GM21526 (cell line): Measurements from ENCODE around the gene TCF12.
"Not testable (repeated sequence)": the region's sequence is repeated elsewhere in the genome, so short reads cannot be mapped to it uniquely, and the experiment has no call there.

Source experiments
- ATAC-seq: cut with Tn5 transposase; IDR thresholded peaks from one replicate; pipeline ENCODE4 v1.9.1; 2021; ENCODE audit warnings: moderate library complexity; ENCODE audit not compliant: unreplicated experiment, low FRiP score

Gene TCF12

DNA sequence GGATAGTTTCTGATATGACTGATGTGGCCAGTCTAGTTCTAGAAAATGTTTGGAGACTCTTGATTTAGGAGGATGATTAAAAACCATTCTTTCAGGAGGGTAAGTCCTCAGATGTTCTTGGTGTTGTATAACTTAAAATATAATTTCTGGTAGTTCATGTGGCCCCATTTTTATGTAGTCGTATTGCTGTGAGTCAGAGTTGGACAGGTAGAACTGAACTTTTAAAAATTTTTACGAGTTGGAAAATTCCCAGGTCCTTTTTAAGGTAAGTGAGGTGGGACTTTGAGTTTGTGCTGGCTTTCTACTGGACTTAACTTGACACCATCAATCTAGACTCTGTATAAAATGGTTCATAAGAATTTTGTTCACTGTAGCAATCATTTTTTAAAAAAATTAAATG, 92.3 kb downstream of the TCF12 start:
- no peak for ATAC-seq

DNA sequence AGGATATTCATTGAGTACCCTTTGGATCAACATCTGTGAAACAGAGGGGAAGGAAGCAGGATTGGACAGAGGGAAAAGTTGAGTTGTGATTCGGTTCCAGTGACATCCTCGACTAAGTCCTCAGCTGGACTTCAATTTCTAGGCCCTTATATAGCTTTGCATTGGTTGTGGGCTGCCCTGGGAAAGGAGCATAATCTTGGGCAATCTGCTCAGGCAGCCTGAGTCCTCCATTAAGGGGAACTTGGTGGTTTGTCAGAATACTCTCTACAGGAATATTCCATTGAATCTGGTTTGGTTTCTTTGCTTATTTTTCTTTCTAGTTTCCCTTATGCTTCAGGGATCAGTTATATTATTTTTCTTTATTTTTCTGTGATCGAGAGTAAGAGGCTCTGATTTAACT, 94.1 kb downstream of the TCF12 start:
- ATAC-seq = no peak

DNA sequence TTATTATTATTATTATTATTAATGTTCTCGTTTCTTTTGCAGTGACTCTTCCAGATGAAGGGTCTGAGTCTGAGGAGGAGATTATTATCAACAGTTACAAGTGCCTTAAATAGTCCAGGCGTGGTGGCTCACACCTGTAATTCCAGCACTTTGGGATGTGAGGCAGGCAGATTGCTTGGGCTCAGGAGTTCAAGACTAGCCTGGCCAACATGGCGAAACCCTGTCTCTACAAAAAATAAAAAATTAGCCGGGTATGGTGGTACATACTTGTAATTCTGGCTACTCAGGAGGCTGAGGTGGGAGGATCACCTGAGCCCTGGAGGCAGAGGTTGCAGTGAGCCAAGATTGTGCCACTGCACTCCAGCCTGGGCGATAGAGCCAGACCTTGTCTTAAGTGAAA, 96.5 kb downstream of the TCF12 start:
- not testable (repeated sequence) for ATAC-seq

DNA sequence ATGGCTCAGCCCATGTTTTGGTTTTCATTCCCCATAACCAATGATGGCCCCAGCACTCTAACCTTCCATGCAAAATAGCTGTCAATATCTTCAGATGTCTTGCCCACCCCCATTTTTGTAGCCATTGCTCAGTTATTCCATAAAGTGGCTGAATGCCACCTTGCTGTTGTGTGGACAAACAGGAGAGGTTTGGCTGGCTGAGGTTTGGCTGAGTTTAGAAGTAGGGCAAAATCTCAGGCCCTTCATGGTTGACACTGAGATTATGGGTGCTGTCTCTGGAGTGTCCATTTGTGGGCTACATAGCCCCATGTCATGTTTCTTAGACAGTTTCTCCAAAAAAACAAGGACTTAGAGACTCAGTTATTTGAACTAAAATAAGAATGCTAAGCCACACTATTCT, 96.9 kb downstream of the TCF12 start:
- ATAC-seq = no peak

DNA sequence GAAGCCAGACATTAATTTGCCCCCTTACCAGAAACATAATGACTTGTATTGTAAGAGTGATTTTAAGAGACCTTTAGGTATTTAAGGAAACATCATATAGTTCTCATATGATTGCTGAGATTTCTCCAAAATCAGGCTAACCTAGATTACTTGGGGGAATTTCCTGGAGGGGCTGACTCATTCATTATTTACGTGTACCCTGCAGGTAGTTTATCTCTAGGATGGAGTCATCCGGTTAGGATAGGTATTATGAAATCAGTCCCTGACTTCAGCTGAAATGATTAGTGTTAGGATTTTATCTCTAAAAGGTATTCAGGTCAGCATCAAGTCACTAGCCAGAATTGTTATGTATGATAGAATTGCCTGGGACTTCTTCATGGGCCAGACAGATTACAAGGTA, 97.5 kb downstream of the TCF12 start:
- ATAC-seq = no peak

DNA sequence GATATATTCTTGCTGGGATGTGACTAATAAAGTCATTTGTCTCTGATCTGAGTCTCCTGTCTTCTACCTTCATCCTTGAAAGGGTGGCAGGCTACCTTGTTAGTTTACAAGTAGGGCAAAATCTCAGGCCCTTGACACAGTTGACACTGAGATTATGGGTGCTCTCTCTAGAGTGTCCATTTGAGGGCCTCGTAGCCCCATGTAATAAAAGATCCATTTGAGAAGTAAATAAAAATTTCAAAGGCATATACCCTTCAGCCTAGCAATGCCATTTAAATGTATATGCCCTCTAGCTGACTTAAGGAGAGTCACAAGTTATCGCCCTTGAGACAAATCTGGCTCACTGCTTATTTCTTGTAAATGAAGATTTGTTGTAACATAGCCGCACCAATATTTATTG, 98.6 kb downstream of the TCF12 start:
- no peak for ATAC-seq

DNA sequence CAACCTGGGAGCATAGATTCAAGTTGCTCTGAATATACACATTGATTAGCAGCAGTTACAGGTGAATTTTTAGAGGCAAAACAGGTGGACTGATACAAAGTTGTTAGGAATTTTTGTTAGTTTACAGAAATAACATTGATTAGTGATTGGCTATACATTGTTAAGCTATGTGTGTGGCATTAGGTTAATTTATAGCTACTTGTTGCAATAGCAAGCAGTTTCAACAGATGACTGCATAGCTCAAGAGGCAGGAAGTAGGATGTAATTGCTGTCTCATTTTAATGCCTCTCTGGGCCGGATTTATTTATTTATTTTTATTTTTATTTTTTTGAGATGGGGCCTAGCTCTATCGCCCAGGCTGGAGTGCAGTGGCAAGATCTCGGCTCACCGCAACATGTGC, 99.7 kb downstream of the TCF12 start:
- ATAC-seq = no peak

DNA sequence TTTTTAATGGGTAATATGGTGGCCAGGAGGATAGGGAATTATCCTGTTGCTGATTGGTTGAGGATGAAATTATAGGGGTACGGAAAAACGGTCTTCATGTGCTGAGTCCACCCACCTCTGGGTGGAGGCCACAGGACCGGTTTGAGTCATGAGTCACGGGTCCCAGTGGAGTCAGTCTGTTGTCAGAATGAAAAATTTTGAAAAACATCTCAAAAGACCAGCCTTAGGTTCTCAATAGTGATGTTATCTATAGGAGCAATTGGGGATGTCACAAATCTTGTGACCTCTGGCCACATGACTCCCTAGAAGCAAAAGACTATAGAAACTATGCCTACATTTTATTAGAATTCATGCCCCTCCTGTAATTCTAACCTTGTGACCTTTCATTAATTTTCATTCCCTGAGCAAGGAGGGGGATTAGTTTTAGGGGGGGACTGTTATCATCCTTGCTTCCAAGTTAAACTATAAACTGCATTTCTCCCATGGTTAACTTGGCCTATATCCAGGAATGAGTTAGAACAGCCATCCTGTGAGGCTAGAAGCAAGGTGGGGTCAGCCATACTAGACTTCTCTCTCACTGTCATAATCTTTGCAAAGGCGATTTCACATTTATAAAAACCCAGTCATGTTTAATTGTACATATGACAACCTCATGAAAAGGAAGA, 101.2 kb downstream of the TCF12 start:
- no peak for ATAC-seq

DNA sequence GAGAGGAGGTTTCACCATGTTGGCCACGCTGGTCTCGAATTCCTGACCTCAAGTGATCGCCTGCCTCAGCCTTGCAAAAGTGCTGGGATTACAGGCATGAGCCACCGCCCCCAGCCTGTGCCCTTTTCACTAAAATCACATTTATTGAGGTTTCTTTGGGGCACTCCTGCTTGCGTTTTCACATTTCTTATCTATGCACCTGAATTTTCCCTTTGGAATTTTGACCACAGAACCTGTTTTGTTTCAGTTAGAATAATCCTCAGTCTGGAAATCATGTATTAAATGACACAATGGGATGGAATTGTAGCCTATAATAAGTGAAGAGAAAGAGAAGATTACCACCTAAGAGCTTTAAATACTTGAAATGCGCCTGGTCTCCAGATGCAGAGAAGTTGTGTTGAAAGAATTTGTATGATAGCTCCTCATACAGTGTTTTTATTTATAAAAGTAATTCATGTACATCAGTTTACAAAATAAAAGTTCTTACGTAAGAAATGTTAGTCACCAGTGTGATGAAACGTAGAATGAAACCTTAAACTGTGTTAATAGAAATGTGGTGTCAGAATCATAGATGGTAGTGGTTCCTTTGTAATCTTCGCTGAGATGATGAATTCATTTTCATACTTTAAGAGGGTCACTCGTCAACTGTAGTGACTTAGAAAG, 107.0 kb downstream of the TCF12 start:
- ATAC-seq = no peak

DNA sequence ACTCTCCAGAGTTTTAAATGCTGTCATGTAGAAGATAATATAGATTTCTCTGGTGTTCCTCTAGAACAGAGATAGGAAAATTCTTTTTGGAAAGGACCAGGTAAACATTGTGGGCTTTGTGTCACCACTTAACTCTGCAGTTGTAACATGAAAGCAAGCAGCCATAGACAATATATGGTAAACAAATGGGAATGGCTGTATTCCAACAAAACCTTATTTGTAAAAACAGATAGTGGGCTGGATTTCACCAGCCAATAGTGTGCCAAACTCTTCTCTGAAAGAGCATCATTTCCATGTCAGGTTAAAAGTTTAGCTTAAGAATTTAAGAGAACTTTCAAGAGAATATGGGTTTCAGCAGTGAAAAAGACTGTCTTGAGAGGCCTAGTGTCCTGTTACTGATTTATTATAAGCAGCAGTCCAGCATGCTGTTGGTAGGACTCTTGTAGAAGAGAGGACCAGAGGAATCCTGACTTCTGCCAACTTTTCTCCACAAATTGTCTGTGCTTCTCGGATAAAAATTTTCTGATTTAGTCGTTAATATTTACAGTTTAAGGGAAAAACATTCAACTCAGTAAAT, 107.7 kb downstream of the TCF12 start:
- ATAC-seq = no peak

DNA sequence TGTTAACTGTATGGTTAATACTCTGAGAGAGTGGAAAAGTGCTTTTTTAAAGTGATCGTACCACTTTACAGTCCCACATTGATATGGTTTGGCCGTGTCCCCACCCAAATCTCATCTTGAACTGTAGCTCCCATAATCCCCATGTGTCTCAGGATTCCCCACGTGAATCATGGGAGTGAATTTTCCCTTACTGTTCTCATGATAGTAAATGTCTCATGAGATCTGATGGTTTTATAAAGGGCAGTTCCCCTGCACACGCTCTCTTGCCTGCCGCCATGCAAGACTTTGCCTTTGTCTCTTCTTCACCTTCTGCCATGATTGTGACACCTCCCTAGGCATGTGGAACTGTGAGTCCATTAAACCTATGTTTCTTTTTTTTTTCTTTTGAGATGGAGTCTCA, 109.2 kb downstream of the TCF12 start:
- ATAC-seq = no peak

DNA sequence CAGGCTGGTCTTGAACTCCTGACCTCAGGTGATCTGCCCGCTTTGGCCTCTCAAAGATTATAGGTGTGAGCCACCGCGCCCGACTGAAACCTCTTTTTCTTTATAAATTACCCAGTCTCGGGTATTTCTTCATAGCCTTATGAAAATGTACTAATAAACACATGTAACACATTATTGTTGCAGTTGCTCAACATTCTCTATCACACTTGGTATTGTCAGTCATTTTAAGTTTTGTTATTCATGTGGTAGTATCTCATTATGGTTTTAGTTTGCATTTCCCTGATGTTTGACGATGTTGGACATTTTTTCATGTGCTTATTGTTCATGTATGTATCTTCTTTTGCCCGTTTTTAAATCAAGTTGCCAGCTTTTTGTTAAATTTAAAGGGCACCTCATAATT, 109.7 kb downstream of the TCF12 start:
- no peak for ATAC-seq

DNA sequence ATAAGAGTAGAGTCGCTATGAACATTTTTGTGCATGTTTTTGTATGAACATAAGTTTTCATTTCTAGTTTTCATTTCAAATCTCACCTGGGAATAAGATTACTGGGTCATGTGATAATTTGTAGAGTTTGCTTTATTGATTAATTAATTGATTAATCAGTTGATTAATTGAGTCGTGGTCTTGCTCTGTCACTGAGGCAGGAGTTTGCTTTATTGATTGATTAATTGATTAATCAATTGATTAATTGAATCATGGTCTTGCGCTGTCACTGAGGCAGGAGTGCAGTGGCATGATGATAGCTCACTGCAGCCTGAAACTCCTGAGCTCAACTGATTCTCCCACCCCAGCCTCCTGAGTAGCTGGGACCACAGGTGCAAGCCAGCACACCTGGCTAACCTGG, 111.6 kb downstream of the TCF12 start:
- no peak for ATAC-seq

DNA sequence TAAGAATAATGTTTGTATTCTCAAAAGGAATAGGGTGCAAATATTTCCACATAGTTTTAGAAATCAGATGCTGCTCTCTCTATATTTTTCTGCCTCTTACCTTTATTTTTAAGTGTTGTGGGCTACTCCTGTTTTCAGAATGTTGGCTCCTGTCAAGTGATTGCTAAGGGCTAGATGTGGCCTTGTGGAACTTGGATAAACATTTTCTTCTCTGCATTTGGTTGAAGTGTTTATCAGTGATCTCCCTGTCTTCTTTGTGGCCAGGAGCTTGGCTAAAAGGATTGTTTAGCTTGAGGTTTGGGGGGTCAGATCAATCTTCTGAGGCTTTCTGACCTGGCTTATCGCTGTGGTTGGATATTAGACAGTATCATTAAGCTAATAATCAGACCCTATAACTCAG, 112.6 kb downstream of the TCF12 start:
- ATAC-seq = no peak

DNA sequence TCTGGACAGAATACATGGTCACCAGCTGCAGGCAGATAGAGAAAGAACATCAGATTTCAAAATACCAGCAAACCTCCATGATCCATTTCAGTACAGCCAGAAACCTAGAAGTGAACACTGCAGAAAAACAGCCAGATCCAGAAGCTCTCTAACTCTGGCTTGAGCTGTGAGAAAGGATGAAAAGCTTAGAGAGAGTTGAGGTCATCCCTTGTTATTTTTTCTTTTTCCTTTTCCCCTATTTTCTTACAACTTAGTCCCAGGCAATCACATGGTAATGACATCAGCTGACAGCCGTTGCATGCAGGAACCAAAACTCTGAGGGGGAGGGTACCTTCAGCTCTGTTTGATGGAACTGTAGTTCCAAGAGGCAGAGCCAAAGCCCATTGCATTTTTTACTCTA, 113.2 kb downstream of the TCF12 start:
- no peak for ATAC-seq

DNA sequence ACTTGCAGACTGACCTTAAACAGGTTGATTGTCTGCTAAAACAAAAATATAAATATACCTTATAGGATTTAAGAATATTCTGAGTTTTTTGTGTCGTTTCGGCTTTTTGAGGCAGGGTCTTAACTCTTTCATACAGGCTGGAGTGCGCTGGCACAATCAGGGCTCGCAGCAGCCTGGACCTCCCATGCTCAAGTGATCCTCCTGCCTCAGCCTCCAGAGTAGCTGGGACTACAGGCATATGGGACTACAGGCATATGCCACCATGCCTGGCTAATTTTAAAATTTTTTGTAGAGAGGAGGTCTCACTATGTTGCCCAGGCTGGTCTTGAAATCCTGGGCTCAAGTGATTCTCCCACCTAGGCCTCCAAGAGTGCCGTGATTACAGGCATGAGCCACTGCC, 113.9 kb downstream of the TCF12 start:
- ATAC-seq = no peak

DNA sequence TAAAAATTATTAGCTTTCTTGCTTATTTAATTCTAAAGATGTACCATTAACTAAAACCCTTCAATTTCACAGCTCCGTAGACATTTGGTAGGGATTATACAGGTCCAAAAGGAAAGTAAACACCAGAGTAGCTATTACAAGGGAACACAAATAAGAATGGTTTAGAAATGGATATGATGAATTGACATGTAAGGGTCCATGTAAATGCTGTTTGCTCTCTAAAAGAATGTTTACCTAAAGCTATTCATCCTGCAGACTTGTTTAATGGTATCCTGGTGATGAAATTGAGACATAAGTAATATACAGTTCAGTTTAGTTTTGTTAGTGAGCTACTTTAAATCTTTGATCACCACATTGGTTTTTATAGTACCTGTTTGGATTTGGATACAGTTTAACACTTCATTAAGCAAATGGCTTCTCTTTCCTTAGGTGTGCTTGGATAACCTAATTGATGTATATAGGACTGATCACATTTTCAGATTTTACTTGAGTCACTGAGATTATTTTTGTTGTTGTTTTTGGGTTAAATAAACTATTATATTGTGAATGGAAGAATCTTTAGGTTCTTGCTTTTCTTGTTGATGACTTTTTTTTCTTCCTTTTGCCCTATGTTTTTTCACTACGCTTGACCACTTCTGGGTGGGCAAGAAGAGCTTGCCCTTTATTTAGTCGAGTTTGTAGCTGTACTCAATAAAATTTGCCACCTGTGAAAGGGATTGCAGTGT, 115.4 kb downstream of the TCF12 start:
- ATAC-seq = no peak

DNA sequence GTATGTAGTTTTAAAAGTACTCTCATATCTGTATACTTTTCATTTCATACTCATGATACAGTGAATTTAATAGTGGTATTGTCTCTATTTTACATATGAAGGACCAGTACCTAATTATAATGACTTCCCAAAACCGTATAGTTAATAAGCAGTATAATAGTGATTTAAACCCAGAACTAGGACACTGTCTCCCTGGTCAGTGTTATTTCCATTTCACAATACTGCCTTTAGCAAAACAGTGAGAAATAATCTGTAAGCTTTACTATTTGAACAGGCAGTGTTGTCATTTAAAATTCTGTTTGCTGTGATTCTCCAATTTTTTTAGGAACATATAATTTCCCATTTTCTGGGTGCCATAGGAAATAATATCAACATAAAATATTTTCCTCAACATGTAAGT, 116.2 kb downstream of the TCF12 start:
- ATAC-seq = no peak

DNA sequence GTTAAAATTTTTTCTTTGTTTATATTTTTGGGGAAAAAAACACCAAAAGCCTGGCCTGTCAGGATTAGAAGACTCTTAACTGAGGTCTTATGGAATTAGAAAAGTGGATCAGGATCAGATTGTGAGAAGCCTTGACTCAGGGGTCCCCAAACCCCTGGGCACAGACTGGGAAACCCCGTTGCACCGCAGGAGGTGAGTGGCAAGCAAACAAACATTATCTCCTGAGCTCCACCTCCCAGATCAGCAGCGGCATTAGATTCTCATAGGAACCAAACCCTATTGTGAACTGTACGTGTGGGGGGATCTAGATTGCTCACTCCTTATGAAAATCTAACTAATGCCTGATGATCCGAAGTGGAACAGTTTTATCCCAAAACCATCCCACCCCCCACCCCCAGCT, 117.2 kb downstream of the TCF12 start:
- no peak for ATAC-seq

DNA sequence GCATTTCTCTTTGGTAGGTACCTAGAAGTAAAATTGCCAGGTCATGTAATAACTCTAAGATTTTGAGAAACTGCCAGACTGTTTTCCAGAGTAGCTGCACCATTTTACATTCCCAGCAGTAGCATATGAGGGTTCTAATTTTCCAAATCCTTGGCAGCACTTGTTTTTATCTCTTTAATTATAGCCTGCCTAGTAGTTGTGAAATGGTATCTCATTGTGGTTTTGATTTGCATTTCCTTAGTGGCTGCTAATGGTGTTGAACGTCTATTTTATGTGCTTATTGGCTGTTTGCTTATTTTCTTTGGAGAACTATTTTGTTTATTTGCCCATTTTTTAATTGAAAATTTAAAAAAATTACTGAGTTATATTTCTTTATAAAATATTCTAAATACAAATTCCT, 117.9 kb downstream of the TCF12 start:
- no peak for ATAC-seq

DNA sequence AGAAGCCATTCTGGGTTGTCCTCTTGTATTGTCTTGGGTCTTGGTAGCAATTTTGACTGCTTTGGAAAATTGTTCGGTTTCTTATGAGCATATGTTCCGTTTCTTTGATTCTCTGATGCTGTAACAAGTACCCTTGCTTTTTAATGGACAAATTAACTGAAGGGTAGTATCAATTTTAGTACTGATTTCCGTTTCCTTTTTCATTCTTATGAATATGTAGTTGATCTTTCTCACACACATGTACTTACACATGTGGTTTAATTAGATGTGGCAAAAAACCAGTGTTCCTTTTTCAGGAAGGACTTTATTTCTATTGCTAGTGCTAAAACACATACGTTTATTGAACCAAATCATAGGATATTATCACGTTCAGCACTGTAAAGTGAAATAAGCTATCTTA, 119.1 kb downstream of the TCF12 start:
- ATAC-seq = no peak

DNA sequence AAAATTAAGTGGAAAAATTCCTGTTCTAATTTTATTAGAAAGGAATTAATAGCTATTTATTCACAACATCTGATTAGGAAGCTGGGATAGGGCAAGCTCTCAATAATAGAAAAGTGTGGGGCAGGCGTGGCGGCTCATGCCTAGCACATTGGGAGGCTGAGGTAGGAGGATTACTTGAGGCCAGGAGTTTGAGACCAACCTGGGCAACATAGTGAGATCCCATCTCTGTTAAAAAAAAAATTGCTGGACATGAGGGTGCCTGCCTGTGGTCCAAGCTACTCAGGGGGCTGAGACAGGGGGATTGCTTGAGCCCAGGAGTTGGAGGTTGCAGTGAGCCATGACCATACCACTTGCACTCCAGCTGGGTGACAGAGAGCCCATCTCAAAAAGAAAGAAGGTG, 119.6 kb downstream of the TCF12 start:
- ATAC-seq = no peak
